Liver (tissue), 9 donors: ENCODE data around the gene ACAD9. TPM values are rescaled to one million over a fixed set of nuclear protein-coding genes. Genes with fewer than 3 reads are reported as not detected.

Experiments used
- DNase-seq: peaks from one replicate; pipeline ENCODE4 v3.0.0-alpha.2; 2017; ENCODE audit warnings: low spot score
- H3K27ac ChIP-seq, 2 donors: one replicate each; pipeline ENCODE4 v1.7.0; 2013; ENCODE audit warnings: inconsistent platforms in 2 of 2, low read length in 2 of 2, control low read depth in 1 of 2, low read depth in 1 of 2, mild to moderate bottlenecking in 1 of 2
- H3K27me3 ChIP-seq, 4 donors: one replicate each; pipeline versions ENCODE4 v1.6.1 to v1.7.0; 2013; ENCODE audit warnings: low read length in 3 of 4, inconsistent platforms in 1 of 4, mild to moderate bottlenecking in 1 of 4, moderate library complexity in 1 of 4; ENCODE audit not compliant: control insufficient read depth in 4 of 4, insufficient read depth in 4 of 4
- H3K36me3 ChIP-seq, 4 donors: one replicate each; pipeline versions ENCODE4 v1.6.1 to v1.7.0; 2013; ENCODE audit warnings: low read length in 3 of 4, mild to moderate bottlenecking in 3 of 4, low read depth in 1 of 4, moderate library complexity in 1 of 4; ENCODE audit not compliant: control insufficient read depth in 4 of 4, insufficient read depth in 3 of 4
- H3K4me1 ChIP-seq, 4 donors: one replicate each; pipeline versions ENCODE4 v1.6.1 to v1.7.0; 2013; ENCODE audit warnings: low read length in 3 of 4, mild to moderate bottlenecking in 3 of 4, moderate library complexity in 1 of 4; ENCODE audit not compliant: control insufficient read depth in 4 of 4, insufficient read depth in 4 of 4
- H3K4me3 ChIP-seq, 3 donors: one replicate each; pipeline versions ENCODE4 v1.6.1 to v1.7.0; 2013; ENCODE audit warnings: low read length in 3 of 3, control low read depth in 1 of 3, low read depth in 1 of 3, mild to moderate bottlenecking in 1 of 3
- H3K9ac ChIP-seq, 2 donors: one replicate each; pipeline ENCODE4 v1.7.0; 2013; ENCODE audit warnings: low read length in 2 of 2, mild to moderate bottlenecking in 2 of 2, moderate library complexity in 2 of 2, control low read depth in 1 of 2, low read depth in 1 of 2
- H3K9me3 ChIP-seq, 4 donors: one replicate each; pipeline versions ENCODE4 v1.6.1 to v1.7.0; 2013; ENCODE audit warnings: low read length in 3 of 4; ENCODE audit not compliant: control insufficient read depth in 4 of 4
- EGR1 ChIP-seq, 2 donors: IDR thresholded peaks; 2 replicates each; pipeline ENCODE4 v1.6.1; 2016 to 2018; ENCODE audit warnings: antibody characterized with exemption in 2 of 2, low read depth in 2 of 2
- FOXA1 ChIP-seq: IDR thresholded peaks from 2 replicates; pipeline ENCODE4 v1.6.1; 2016; ENCODE audit warnings: antibody characterized with exemption
- FOXA2 ChIP-seq: IDR thresholded peaks from 2 replicates; pipeline ENCODE4 v1.6.1; 2016; ENCODE audit warnings: antibody characterized with exemption
- GABPA ChIP-seq, 2 donors: IDR thresholded peaks in 1 of 2; conservative IDR thresholded peaks in 1 of 2; 2 replicates each; pipeline ENCODE4 v1.6.1; 2016; ENCODE audit warnings: antibody characterized with exemption in 2 of 2, mild to moderate bottlenecking in 1 of 2, moderate library complexity in 1 of 2
- HNF4A ChIP-seq, 2 donors: conservative IDR thresholded peaks; 2 replicates each; pipeline ENCODE4 v1.6.1; 2016; ENCODE audit warnings: antibody characterized with exemption in 2 of 2, mild to moderate bottlenecking in 2 of 2
- HNF4G ChIP-seq: IDR thresholded peaks from 2 replicates; pipeline ENCODE4 v1.6.1; 2016; ENCODE audit warnings: antibody characterized with exemption
- NR2F2 ChIP-seq: IDR thresholded peaks from 2 replicates; pipeline ENCODE4 v1.6.1; 2016; ENCODE audit warnings: antibody characterized with exemption
- RAD21 ChIP-seq, 2 donors: IDR thresholded peaks; 2 replicates each; pipeline ENCODE4 v1.6.1; 2016; ENCODE audit warnings: antibody characterized with exemption in 2 of 2, mild to moderate bottlenecking in 2 of 2
- RXRA ChIP-seq, 2 donors: IDR thresholded peaks; 2 replicates each; pipeline ENCODE4 v1.6.1; 2017 to 2018; ENCODE audit warnings: antibody characterized with exemption in 2 of 2, mild to moderate bottlenecking in 1 of 2
- SP1 ChIP-seq: IDR thresholded peaks from 2 replicates; pipeline ENCODE4 v1.6.1; 2018; ENCODE audit warnings: antibody characterized with exemption, mild to moderate bottlenecking
- TAF1 ChIP-seq: conservative IDR thresholded peaks from 2 replicates; pipeline ENCODE4 v1.6.1; 2016; ENCODE audit warnings: antibody characterized with exemption, mild to moderate bottlenecking
- YY1 ChIP-seq: IDR thresholded peaks from 2 replicates; pipeline ENCODE4 v1.6.1; 2016; ENCODE audit warnings: antibody characterized with exemption, mild to moderate bottlenecking
- WGBS: extraction: QIAGEN DNeasy Blood & Tissue Kit; methylation state at CpG from one replicate; pipeline ENCODE4 v1.1.7; 2013; 5-methylcytosine and 5-hydroxymethylcytosine counted together
- polyA plus RNA-seq, 2 donors: library from polyadenylated mRNA; stranded (reverse) in 1 of 2; unstranded in 1 of 2; fragments of 200-250 nt in 1 of 2; fragments of >200 nt in 1 of 2; fragmentation: Nextera tagmentation in 1 of 2; extraction: Ambion mirVana in 1 of 2; gene quantifications; one replicate each; pipeline versions ENCODE4 v1.2.1 to v1.2.3, GENCODE V29; 2013 to 2015
- total RNA-seq, 2 donors: library from RNA; depleted of rRNA; stranded (reverse); fragments of >200 nt; gene quantifications; one replicate each; pipeline ENCODE4 v1.2.3, GENCODE V29; 2014
- TF ChIP-seq, protein P1 (sequence below): fragments of 150-350 bp; IDR thresholded peaks from 2 replicates; pipeline ENCODE4 v1.5.1; 2017; ENCODE audit warnings: improper control_type of control experiment, low read depth, low read length; ENCODE audit not compliant: missing input control
- TF ChIP-seq, protein P2 (sequence below): IDR thresholded peaks from 2 replicates; pipeline ENCODE4 v1.6.1; 2016; ENCODE audit warnings: antibody characterized with exemption, mild to moderate bottlenecking
- donor health status: healthy.
- donor health status: healthy.
- donor health status: healthy.
- donor health status: healthy.
- donor health status: healthy.

The ACAD9 gene
- total and polyA plus RNA-seq, 4 donors = 18.3 to 35.8 (median 27.2) TPM

DNA sequence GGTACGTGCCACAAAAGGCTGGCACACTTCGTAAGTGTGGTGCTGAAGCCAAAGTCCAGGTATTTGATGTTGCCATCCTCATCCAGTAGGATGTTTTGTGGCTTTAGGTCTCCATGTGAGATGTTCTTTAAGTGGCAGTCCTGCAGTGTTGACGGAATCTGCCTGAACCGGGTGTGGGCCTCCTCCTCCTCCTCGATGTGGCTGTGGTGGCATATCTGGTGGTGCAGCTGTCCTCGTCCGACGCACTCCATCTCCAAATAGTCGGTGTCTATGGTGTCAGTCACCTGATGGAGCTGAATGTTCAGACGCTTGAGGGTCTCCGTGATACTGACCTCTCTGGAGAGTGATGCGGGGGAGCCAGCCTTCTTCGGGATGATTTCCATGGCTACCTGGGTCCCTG, 30.5 kb upstream of the ACAD9 start:
- Histone ChIP-seq H3K4me3 (no peak overlapping the region), H3K27me3 (no peaks in the 10 kb centered on the region), H3K9ac (no peak overlapping the region), H3K9me3 (no peaks in the 10 kb centered on the region), H3K27ac (no peak overlapping the region), H3K36me3 (no peaks in the 10 kb centered on the region), H3K4me1 (peaks cover 2 to 12% (median 6%) of the 10 kb centered on the region in 4 donors)
- TF ChIP-seq TAF1 = no peak
- TF ChIP-seq RAD21 (IDR thresholded peaks at IDR 0.05) = no peak
- no peak for TF ChIP-seq EGR1 (IDR thresholded peaks at IDR 0.05; ENCODE audit: low read depth in 2 of 2)
- 95% methylated on average over 13 of the region's 13 CpGs for WGBS
- no peak for DNase-seq

DNA sequence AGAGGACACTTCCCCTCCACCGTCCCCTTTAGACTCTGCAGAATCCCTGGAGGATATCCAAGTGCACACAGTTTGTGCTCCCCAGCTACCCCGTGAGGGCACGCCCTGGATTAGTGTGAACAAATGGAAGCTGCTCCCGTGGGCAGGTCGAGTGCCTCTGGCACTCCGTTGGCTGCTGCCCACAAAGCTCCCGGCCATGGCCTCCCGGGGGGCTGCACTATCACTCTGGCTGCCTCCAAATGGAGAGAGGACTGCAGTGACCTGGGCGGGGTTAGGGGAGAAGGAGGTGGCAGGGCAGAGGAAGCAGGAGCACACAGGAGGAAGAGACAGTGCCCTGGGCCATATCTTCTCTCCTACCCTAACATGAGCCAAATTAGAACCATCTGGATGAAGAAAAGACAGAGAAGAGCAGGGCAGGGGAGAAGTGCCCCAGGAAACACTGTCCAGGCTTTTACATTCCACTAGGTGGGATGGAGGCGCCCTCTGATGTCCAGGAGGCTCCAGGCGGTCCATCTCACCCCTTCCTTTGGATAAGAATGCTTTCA, 29.4 kb upstream of the ACAD9 start:
- no peak overlapping the region for H3K9ac ChIP-seq
- WGBS = 76% methylated on average over 11 of the region's 11 CpGs
- no peak overlapping the region for H3K4me3 ChIP-seq
- DNase-seq = no peak
- H3K27ac ChIP-seq = no peak overlapping the region
- H3K4me1 ChIP-seq = peaks cover 2 to 12% (median 6%) of the 10 kb centered on the region in 4 donors
- no peaks in the 10 kb centered on the region for H3K36me3 ChIP-seq
- peaks cover 0 to 4% (median 0%) of the 10 kb centered on the region in 4 donors for H3K9me3 ChIP-seq
- TF ChIP-seq FOXA2 = no peak
- no peak for TF ChIP-seq HNF4A (conservative IDR thresholded peaks at IDR 0.05)
- TF ChIP-seq, protein P1, sequence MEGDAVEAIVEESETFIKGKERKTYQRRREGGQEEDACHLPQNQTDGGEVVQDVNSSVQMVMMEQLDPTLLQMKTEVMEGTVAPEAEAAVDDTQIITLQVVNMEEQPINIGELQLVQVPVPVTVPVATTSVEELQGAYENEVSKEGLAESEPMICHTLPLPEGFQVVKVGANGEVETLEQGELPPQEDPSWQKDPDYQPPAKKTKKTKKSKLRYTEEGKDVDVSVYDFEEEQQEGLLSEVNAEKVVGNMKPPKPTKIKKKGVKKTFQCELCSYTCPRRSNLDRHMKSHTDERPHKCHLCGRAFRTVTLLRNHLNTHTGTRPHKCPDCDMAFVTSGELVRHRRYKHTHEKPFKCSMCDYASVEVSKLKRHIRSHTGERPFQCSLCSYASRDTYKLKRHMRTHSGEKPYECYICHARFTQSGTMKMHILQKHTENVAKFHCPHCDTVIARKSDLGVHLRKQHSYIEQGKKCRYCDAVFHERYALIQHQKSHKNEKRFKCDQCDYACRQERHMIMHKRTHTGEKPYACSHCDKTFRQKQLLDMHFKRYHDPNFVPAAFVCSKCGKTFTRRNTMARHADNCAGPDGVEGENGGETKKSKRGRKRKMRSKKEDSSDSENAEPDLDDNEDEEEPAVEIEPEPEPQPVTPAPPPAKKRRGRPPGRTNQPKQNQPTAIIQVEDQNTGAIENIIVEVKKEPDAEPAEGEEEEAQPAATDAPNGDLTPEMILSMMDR = no peak
- TF ChIP-seq, protein P2, sequence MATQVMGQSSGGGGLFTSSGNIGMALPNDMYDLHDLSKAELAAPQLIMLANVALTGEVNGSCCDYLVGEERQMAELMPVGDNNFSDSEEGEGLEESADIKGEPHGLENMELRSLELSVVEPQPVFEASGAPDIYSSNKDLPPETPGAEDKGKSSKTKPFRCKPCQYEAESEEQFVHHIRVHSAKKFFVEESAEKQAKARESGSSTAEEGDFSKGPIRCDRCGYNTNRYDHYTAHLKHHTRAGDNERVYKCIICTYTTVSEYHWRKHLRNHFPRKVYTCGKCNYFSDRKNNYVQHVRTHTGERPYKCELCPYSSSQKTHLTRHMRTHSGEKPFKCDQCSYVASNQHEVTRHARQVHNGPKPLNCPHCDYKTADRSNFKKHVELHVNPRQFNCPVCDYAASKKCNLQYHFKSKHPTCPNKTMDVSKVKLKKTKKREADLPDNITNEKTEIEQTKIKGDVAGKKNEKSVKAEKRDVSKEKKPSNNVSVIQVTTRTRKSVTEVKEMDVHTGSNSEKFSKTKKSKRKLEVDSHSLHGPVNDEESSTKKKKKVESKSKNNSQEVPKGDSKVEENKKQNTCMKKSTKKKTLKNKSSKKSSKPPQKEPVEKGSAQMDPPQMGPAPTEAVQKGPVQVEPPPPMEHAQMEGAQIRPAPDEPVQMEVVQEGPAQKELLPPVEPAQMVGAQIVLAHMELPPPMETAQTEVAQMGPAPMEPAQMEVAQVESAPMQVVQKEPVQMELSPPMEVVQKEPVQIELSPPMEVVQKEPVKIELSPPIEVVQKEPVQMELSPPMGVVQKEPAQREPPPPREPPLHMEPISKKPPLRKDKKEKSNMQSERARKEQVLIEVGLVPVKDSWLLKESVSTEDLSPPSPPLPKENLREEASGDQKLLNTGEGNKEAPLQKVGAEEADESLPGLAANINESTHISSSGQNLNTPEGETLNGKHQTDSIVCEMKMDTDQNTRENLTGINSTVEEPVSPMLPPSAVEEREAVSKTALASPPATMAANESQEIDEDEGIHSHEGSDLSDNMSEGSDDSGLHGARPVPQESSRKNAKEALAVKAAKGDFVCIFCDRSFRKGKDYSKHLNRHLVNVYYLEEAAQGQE = no peak
- no peak for TF ChIP-seq RXRA (IDR thresholded peaks at IDR 0.05)
- no peak for TF ChIP-seq TAF1
- no peak for TF ChIP-seq GABPA (IDR thresholded peaks at IDR 0.05 in 1 of 2, conservative IDR thresholded peaks at IDR 0.05 in 1 of 2)
- TF ChIP-seq NR2F2 = no peak
- no peak for TF ChIP-seq HNF4G
- no peak for TF ChIP-seq FOXA1
- no peaks in the 10 kb centered on the region for H3K27me3 ChIP-seq

DNA sequence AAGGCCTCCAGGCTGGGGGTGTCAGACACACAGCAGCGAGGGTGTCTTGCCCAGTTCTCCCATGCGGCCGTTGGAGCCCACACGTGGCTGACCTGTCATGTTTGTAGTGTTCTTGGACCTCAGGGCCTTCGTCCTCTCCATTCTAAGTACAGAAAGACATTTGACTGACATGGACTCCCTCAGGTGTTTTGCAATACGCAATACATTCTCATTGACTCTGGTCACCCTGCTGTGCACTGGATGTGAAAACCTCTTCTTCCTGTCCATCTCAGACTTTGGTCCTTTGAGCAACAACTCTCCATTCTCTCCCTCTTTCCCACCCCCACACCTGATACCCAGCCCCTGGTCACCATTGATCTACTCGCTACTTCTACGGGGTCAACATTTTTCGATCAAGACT, 28.9 kb upstream of the ACAD9 start:
- DNase-seq = no peak
- Histone ChIP-seq H3K36me3 (no peaks in the 10 kb centered on the region), H3K4me1 (peaks cover under 1 to 9% (median 4%) of the 10 kb centered on the region in 4 donors), H3K4me3 (no peak overlapping the region), H3K27me3 (no peaks in the 10 kb centered on the region), H3K9ac (no peak overlapping the region), H3K9me3 (peaks cover 0 to 4% (median 0%) of the 10 kb centered on the region in 4 donors), H3K27ac (no peak overlapping the region)
- TF ChIP-seq YY1 (no peak), GABPA (IDR thresholded peaks at IDR 0.05 in 1 of 2, conservative IDR thresholded peaks at IDR 0.05 in 1 of 2) (no peak), FOXA1 (no peak), RXRA (IDR thresholded peaks at IDR 0.05) (no peak), SP1 (no peak)
- WGBS = 90% methylated on average over 9 of the region's 9 CpGs
